A673 (cell line): Measurements from ENCODE around the gene MRPL37. TPM values are rescaled to one million over a fixed set of nuclear protein-coding genes. Genes with fewer than 3 reads are reported as not detected.

Source experiments
- BruUV-seq: library from RNA; stranded (reverse); fragments of 400-500 nt; replicated peaks from 2 replicates; lab custom pipeline; 2021; lab: Mats Ljungman, UMichigan
- CTCF ChIA-PET: fragments of 300-600 bp; sonication (Branson Sonifier 250); formaldehyde crosslinking; loops from one replicate; lab custom pipeline; 2022; ENCODE audit warnings: antibody characterized with exemption; lab: Charles Lee
- POLR2A ChIA-PET: fragments of 300-600 bp; sonication (Branson Sonifier 250); formaldehyde crosslinking; loops from one replicate; lab custom pipeline; 2022; ENCODE audit warnings: antibody characterized with exemption; ENCODE audit not compliant: low non-redundant PET; lab: Charles Lee
- DNase-seq: peaks from one replicate; pipeline ENCODE4 v3.0.0-alpha.2; 2015; ENCODE audit warnings: low spot score
- H3K27ac ChIP-seq: fragments of 200-600 bp; sonication (generic); 2 replicates; pipeline ENCODE4 v1.5.1; 2016; ENCODE audit warnings: mixed run types, low read depth, mild to moderate bottlenecking, mixed read lengths, antibody characterized with exemption, low read length; ENCODE audit not compliant: poor library complexity, severe bottlenecking
- H3K27me3 ChIP-seq: fragments of 200-600 bp; sonication (generic); replicated peaks from 2 replicates; pipeline ENCODE4 v1.6.1; 2017; ENCODE audit warnings: mixed run types, low read depth, mild to moderate bottlenecking, mixed read lengths, antibody characterized with exemption, low read length; ENCODE audit not compliant: insufficient read depth, poor library complexity
- H3K36me3 ChIP-seq: fragments of 200-600 bp; sonication (generic); 2 replicates; pipeline ENCODE4 v1.6.1; 2016; ENCODE audit warnings: mixed run types, mild to moderate bottlenecking, mixed read lengths, antibody characterized with exemption, low read length; ENCODE audit not compliant: insufficient read depth, poor library complexity, severe bottlenecking
- H3K4me1 ChIP-seq: fragments of 200-600 bp; sonication (generic); 2 replicates; pipeline ENCODE4 v1.6.1; 2017; ENCODE audit warnings: mixed run types, mild to moderate bottlenecking, mixed read lengths, antibody characterized with exemption, low read length; ENCODE audit not compliant: insufficient read depth, poor library complexity, severe bottlenecking
- H3K4me3 ChIP-seq: fragments of 200-600 bp; sonication (generic); 2 replicates; pipeline ENCODE4 v1.5.1; 2016; ENCODE audit warnings: low read depth, mixed run types, mild to moderate bottlenecking, mixed read lengths, low read length; ENCODE audit not compliant: poor library complexity, severe bottlenecking
- H3K9me3 ChIP-seq: fragments of 200-600 bp; sonication (generic); 2 replicates; pipeline ENCODE4 v1.6.1; 2016; ENCODE audit warnings: mixed run types, low read depth, mild to moderate bottlenecking, mixed read lengths, antibody characterized with exemption, low read length; ENCODE audit not compliant: poor library complexity, severe bottlenecking
- CTCF ChIP-seq: fragments of 300-800, 200-600 bp; sonication (generic); conservative IDR thresholded peaks from 2 replicates; pipeline ENCODE4 v1.5.1; 2017; ENCODE audit warnings: low read depth, mild to moderate bottlenecking, antibody characterized with exemption, low read length, moderate library complexity, mixed read lengths
- EZH2 ChIP-seq: fragments of 200-600 bp; sonication (generic); IDR thresholded peaks from 2 replicates; pipeline ENCODE4 v1.6.1; 2017; ENCODE audit warnings: borderline replicate concordance, low read depth, mild to moderate bottlenecking, mixed read lengths, antibody characterized with exemption, low read length; ENCODE audit not compliant: poor library complexity, severe bottlenecking
- intact Hi-C: fragments of 100-400 bp; cut with micrococcal nuclease; formaldehyde crosslinking; loops from one replicate; pipeline ENCODE4 v1.10.0; 2022; ENCODE audit not compliant: unreplicated experiment
- total RNA-seq: library from RNA; stranded (reverse); gene quantifications from 2 replicates; pipeline ENCODE4 v1.2.3, GENCODE V29; 2021

MRPL37 gene
- total RNA-seq, 1 experiment from 2014 or later = 90.3 TPM

GRCh38 chr1:54250670-54251069, 50.7 kb downstream of the MRPL37 start:
- POLR2A ChIA-PET = no interaction called here
- CTCF ChIA-PET = no interaction called here
- Histone ChIP-seq H3K27ac (no peak overlapping the region), H3K4me3 (no peak overlapping the region), H3K27me3 (no peaks in the 10 kb centered on the region), H3K9me3 (no peaks in the 10 kb centered on the region), H3K36me3 (no peaks in the 10 kb centered on the region), H3K4me1 (peaks cover 6% of the 10 kb centered on the region)
- intact Hi-C loops = no loop called here
- TF ChIP-seq CTCF = no peak
- no peak for TF ChIP-seq EZH2
- no peak for DNase-seq
- no TSS peak for BruUV-seq

- ChIA-PET POLR2A (no interaction called here), CTCF (interaction anchor here (0.7 kb wide), 1 partner anchor 31 kb away, joined by 3 read pairs; no protein-coding TSS in a partner anchor)
- H3K4me3 ChIP-seq = no peak overlapping the region
- peaks cover 6% of the 10 kb centered on the region for H3K4me1 ChIP-seq
- H3K27ac ChIP-seq = no peak overlapping the region
- H3K27me3 ChIP-seq = no peaks in the 10 kb centered on the region
- no peak for DNase-seq
- no TSS peak for BruUV-seq
- TF ChIP-seq CTCF = no peak
- no peak for TF ChIP-seq EZH2
- no peaks in the 10 kb centered on the region for H3K36me3 ChIP-seq
- H3K9me3 ChIP-seq = no peaks in the 10 kb centered on the region
- intact Hi-C loops = no loop called here
Measured at GRCh38 chr1:54252371-54252936, 52.5 kb downstream of the MRPL37 start.

GRCh38 chr1:54253480-54253879, 53.5 kb downstream of the MRPL37 start:
- Histone ChIP-seq H3K9me3 (no peaks in the 10 kb centered on the region), H3K36me3 (no peaks in the 10 kb centered on the region), H3K4me3 (no peak overlapping the region), H3K27me3 (no peaks in the 10 kb centered on the region), H3K4me1 (peaks cover 6% of the 10 kb centered on the region), H3K27ac (no peak overlapping the region)
- intact Hi-C loops = no loop called here
- ChIA-PET CTCF (no interaction called here), POLR2A (no interaction called here)
- TF ChIP-seq EZH2 = no peak
- TF ChIP-seq CTCF = no peak
- DNase-seq = no peak
- BruUV-seq = no TSS peak
